HL-60 (cell line): ENCODE measurements around the gene RASGRP2.

Experiments used
- DNase-seq, 2 experiments: peaks; one replicate each; pipeline ENCODE4 v3.0.0-alpha.2; 2010 to 2020; ENCODE audit warnings: low read depth in 1 of 2, low spot score in 1 of 2
- H3K27ac ChIP-seq: fragments of 250-450 bp; sonication (Bioruptor Pico); replicated peaks from 2 replicates; pipeline ENCODE4 v1.5.1; 2020; ENCODE audit warnings: mild to moderate bottlenecking, moderate library complexity
- H3K27me3 ChIP-seq: fragments of 250-450 bp; sonication (Bioruptor Pico); 2 replicates; pipeline ENCODE4 v1.5.1; 2021; ENCODE audit warnings: mild to moderate bottlenecking, moderate library complexity; ENCODE audit not compliant: insufficient read depth, poor library complexity, severe bottlenecking
- H3K4me3 ChIP-seq: replicated peaks from 2 replicates; pipeline ENCODE4 v1.5.1; 2011; ENCODE audit warnings: mild to moderate bottlenecking, control low read depth, low read length; ENCODE audit not compliant: insufficient read depth
- CTCF ChIP-seq: IDR thresholded peaks from one replicate; pipeline ENCODE4 v1.5.1; 2011; ENCODE audit warnings: low read length, control low read depth, inconsistent platforms; ENCODE audit not compliant: insufficient read depth
- GABPA ChIP-seq: IDR thresholded peaks from 2 replicates; pipeline ENCODE4 v1.6.1; 2012; ENCODE audit warnings: low read depth
- POLR2AphosphoS5 ChIP-seq: IDR thresholded peaks from 2 replicates; pipeline ENCODE4 v1.6.1; 2012; ENCODE audit warnings: low read depth
- SPI1 ChIP-seq: IDR thresholded peaks from 2 replicates; pipeline ENCODE4 v1.6.1; 2012; ENCODE audit warnings: low read depth, mild to moderate bottlenecking, borderline replicate concordance
- TF ChIP-seq, protein P1 (sequence below): IDR thresholded peaks from 2 replicates; pipeline ENCODE4 v1.6.1; 2012; ENCODE audit warnings: low read depth; ENCODE audit not compliant: insufficient replicate concordance

The RASGRP2 gene

DNA sequence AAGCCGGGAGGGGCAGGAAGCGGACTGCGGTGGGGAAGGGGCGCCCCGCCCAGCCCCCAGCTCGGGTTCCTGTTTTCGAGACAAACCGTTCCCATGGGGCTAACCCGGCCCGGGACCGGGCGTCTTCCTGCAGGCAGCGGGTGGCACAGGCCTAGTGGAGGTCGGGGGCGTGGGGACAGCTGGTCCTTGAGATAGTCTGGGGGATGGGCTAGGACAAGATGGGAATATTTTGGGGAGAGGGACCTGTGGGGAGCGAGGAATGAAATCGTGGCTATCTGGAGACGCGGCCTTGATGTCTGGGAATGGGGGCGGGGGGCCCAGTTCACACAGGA lies 1.2 kb upstream of the RASGRP2 start:
- TF ChIP-seq, protein P1, sequence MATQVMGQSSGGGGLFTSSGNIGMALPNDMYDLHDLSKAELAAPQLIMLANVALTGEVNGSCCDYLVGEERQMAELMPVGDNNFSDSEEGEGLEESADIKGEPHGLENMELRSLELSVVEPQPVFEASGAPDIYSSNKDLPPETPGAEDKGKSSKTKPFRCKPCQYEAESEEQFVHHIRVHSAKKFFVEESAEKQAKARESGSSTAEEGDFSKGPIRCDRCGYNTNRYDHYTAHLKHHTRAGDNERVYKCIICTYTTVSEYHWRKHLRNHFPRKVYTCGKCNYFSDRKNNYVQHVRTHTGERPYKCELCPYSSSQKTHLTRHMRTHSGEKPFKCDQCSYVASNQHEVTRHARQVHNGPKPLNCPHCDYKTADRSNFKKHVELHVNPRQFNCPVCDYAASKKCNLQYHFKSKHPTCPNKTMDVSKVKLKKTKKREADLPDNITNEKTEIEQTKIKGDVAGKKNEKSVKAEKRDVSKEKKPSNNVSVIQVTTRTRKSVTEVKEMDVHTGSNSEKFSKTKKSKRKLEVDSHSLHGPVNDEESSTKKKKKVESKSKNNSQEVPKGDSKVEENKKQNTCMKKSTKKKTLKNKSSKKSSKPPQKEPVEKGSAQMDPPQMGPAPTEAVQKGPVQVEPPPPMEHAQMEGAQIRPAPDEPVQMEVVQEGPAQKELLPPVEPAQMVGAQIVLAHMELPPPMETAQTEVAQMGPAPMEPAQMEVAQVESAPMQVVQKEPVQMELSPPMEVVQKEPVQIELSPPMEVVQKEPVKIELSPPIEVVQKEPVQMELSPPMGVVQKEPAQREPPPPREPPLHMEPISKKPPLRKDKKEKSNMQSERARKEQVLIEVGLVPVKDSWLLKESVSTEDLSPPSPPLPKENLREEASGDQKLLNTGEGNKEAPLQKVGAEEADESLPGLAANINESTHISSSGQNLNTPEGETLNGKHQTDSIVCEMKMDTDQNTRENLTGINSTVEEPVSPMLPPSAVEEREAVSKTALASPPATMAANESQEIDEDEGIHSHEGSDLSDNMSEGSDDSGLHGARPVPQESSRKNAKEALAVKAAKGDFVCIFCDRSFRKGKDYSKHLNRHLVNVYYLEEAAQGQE = no peak
- TF ChIP-seq CTCF (no peak), POLR2AphosphoS5 (peak; percentile 48; the same call in 1 of the 2 replicates), SPI1 (peak; percentile 92), GABPA (0 out of 2 replicates have a peak, but pooled peaks have one; percentile 24)
- Histone ChIP-seq H3K27me3 (no peaks in the 10 kb centered on the region), H3K4me3 (peak overlapping the region; percentile 35), H3K27ac (peak overlapping the region; percentile 97)
- peak; percentile 79 to 97 for DNase-seq

DNA sequence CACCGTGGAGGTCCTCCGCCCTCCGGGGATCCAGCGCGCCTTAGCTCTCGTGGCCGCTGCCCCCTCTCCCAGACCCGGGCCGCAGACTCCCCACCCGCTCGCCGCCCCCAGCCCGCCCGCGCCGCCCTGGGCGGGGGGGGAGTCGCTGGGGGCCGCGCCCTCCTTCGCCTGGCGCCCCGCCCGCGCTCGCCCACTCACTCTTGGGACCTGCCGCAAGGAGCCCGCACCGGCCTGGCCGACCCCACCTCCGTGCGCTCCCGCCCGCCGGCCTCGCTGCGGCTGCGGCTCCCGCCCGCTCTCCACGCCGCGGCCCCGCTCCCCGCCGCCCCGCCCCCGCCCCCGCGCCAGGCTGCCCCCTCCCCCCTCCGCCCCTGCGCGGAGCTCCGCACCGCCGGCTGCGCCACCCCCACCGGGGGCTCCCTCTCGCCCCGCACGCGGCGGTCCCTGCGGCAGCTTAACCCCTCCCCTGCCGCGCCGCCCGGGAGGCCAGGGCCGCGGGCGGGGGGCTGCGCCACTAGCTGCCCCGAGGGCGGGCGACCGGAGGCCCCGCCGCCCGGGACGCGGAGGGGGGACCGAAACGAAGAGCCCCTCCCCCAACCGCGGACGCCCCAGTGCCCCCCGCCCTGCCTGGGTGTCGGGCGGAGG lies 724 bp upstream of the RASGRP2 start:
- Histone ChIP-seq H3K27ac (peak overlapping the region; percentile 99), H3K4me3 (peak overlapping the region; percentile 85), H3K27me3 (no peaks in the 10 kb centered on the region)
- DNase-seq = peak in 1 of 2 experiments; percentile 52
- TF ChIP-seq, protein P1 = no peak
- TF ChIP-seq GABPA = no peak
- TF ChIP-seq CTCF = no peak
- TF ChIP-seq POLR2AphosphoS5 = no peak
- no peak for TF ChIP-seq SPI1

- DNase-seq = peak; percentile 74 to 87
- peak overlapping the region; percentile 85 for H3K4me3 ChIP-seq
- H3K27ac ChIP-seq = peak overlapping the region; percentile 99
- H3K27me3 ChIP-seq = no peaks in the 10 kb centered on the region
- TF ChIP-seq GABPA (no peak), POLR2AphosphoS5 (peak; percentile 59), SPI1 (no peak), CTCF (peak; percentile 48)
- TF ChIP-seq, protein P1 = peak; percentile 15
Measured at GRCh38 chr11:64742889-64743590, 902 bp downstream of the RASGRP2 start.
